Chondrocyte (in vitro differentiated cells): ENCODE results near the gene IL15RA. TPM values are rescaled to one million over a fixed set of nuclear protein-coding genes. Genes with fewer than 3 reads are reported as not detected.

ENCODE experiments used
- DNase-seq: peaks from one replicate; pipeline ENCODE4 v3.0.0; 2021; ENCODE audit warnings: mixed read lengths, low spot score
- H3K27ac Mint-ChIP-seq: one replicate; pipeline ENCODE4 v1.8.0; 2021; ENCODE audit warnings: mild to moderate bottlenecking, moderate library complexity, mixed read lengths; ENCODE audit not compliant: unreplicated experiment
- H3K27me3 Mint-ChIP-seq: 2 replicates; pipeline ENCODE4 v1.8.0; 2021; ENCODE audit warnings: low read depth, mixed read lengths
- H3K36me3 Mint-ChIP-seq: 2 replicates; pipeline ENCODE4 v1.8.0; 2021; ENCODE audit warnings: low read depth, mixed read lengths
- H3K4me1 Mint-ChIP-seq: 2 replicates; pipeline ENCODE4 v1.8.0; 2021; ENCODE audit warnings: low read depth, mild to moderate bottlenecking, mixed read lengths
- H3K4me3 Mint-ChIP-seq: one replicate; pipeline ENCODE4 v1.8.0; 2021; ENCODE audit warnings: mild to moderate bottlenecking, moderate library complexity, mixed read lengths; ENCODE audit not compliant: unreplicated experiment
- H3K9me3 Mint-ChIP-seq: 2 replicates; pipeline ENCODE4 v1.8.0; 2021; ENCODE audit warnings: low read depth, mixed read lengths
- CTCF ChIP-seq: fragments of 200-600 bp; sonication (generic); IDR thresholded peaks from 2 replicates; pipeline ENCODE4 v1.5.0; 2021; ENCODE audit warnings: antibody characterized with exemption, mild to moderate bottlenecking, moderate library complexity
- total RNA-seq: library from RNA; stranded (reverse); gene quantifications from 3 replicates; pipeline ENCODE4 v1.2.1, GENCODE V29; 2021

Gene IL15RA
- total RNA-seq, 1 donor from 2014 or later: 0.65 TPM

DNA sequence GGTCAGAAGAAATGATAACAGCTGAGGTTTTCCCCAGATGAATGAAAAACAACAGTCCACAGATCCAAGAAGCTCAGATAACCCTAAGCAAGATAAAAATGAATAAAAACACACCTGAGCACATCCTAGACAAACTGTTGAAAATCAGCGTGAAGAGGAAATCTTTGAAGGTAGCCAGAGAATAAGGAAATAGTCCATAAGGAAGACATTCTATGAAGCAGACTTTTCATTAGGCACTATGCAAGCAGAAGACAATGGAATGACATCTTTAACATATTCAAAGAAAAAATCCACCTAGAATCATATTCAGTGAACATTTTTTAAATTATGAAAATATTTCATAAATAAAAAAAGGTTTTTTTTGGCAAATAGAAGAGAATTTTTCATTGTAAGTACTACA, 15.1 kb upstream of the IL15RA start:
- Mint-ChIP-seq H3K27ac (no peak overlapping the region), H3K27me3 (peaks cover 19% of the 10 kb centered on the region), H3K4me3 (no peak overlapping the region), H3K36me3 (peaks cover 5% of the 10 kb centered on the region), H3K9me3 (peaks cover 31% of the 10 kb centered on the region), H3K4me1 (no peaks in the 10 kb centered on the region)
- no peak for TF ChIP-seq CTCF
- DNase-seq: no peak

DNA sequence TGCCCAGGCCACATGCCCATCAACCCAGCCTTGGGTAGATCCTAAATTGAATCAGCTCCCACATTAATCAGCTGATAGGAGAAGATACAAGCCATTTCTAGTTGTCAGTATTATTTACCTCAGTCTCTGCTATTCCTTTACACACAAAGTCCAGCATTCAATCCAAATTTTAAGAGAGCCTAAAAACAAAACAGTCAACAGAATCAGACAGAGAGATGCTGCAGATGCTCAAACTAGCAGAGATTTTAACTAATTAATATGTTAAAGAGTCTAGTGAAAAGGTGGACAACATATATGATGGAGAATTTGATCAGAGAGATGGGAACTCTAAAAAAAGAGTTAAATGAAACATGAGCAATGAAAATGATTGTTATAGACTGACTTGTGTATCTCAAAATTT, 14.4 kb upstream of the IL15RA start:
- Mint-ChIP-seq H3K4me1 (no peaks in the 10 kb centered on the region), H3K4me3 (no peak overlapping the region), H3K27ac (no peak overlapping the region), H3K9me3 (peaks cover 31% of the 10 kb centered on the region), H3K36me3 (peaks cover 5% of the 10 kb centered on the region), H3K27me3 (peaks cover 14% of the 10 kb centered on the region)
- TF ChIP-seq CTCF: no peak
- no peak for DNase-seq

GRCh38 chr10:5989756-5990155, 12.4 kb upstream of the IL15RA start:
- no peak for TF ChIP-seq CTCF
- H3K4me3 Mint-ChIP-seq: no peak overlapping the region
- H3K27ac Mint-ChIP-seq: no peak overlapping the region
- H3K36me3 Mint-ChIP-seq: peaks cover 7% of the 10 kb centered on the region
- H3K4me1 Mint-ChIP-seq: no peaks in the 10 kb centered on the region
- DNase-seq: no peak
- peaks cover 26% of the 10 kb centered on the region for H3K9me3 Mint-ChIP-seq
- peaks cover 20% of the 10 kb centered on the region for H3K27me3 Mint-ChIP-seq

- TF ChIP-seq CTCF: no peak
- H3K9me3 Mint-ChIP-seq: peaks cover 16% of the 10 kb centered on the region
- no peak overlapping the region for H3K27ac Mint-ChIP-seq
- no peak overlapping the region for H3K4me3 Mint-ChIP-seq
- no peaks in the 10 kb centered on the region for H3K4me1 Mint-ChIP-seq
- DNase-seq: no peak
- H3K36me3 Mint-ChIP-seq: peaks cover 7% of the 10 kb centered on the region
- peaks cover 25% of the 10 kb centered on the region for H3K27me3 Mint-ChIP-seq
Measured at GRCh38 chr10:5988336-5988920, 11.1 kb upstream of the IL15RA start.

GRCh38 chr10:5987747-5988146, 10.4 kb upstream of the IL15RA start:
- no peak for TF ChIP-seq CTCF
- Mint-ChIP-seq H3K9me3 (peaks cover 14% of the 10 kb centered on the region), H3K4me1 (no peaks in the 10 kb centered on the region), H3K36me3 (peaks cover 7% of the 10 kb centered on the region), H3K27me3 (peaks cover 25% of the 10 kb centered on the region), H3K4me3 (no peak overlapping the region), H3K27ac (no peak overlapping the region)
- DNase-seq: no peak
